Measurements from ENCODE around the gene PRIMA1.

DNA sequence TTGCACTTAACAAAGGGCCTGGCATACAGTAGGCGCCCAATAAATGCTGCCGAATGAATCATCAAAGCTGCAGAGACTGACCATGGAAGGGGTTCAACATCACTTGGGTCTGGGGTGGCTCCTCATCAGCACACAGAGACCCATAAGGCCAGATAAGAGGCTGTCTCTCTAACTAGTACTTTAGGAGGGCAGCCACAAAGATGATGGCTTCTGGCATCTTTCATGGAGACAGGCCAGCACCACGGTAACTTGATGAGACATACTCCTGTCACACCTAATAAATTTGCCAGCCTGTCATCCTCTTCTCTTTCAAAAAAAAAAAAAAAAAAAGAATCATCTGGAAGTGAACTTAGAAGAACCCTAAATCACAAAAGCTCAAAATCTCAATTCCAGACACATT, 3.4 kb downstream of the PRIMA1 start:
- TF ChIP-seq, protein P1, sequence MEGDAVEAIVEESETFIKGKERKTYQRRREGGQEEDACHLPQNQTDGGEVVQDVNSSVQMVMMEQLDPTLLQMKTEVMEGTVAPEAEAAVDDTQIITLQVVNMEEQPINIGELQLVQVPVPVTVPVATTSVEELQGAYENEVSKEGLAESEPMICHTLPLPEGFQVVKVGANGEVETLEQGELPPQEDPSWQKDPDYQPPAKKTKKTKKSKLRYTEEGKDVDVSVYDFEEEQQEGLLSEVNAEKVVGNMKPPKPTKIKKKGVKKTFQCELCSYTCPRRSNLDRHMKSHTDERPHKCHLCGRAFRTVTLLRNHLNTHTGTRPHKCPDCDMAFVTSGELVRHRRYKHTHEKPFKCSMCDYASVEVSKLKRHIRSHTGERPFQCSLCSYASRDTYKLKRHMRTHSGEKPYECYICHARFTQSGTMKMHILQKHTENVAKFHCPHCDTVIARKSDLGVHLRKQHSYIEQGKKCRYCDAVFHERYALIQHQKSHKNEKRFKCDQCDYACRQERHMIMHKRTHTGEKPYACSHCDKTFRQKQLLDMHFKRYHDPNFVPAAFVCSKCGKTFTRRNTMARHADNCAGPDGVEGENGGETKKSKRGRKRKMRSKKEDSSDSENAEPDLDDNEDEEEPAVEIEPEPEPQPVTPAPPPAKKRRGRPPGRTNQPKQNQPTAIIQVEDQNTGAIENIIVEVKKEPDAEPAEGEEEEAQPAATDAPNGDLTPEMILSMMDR (IDR thresholded peaks at IDR 0.05; ENCODE audit: low read length), result no peak
- no peak for TF ChIP-seq EZH2 (IDR thresholded peaks at IDR 0.05; ENCODE audit: borderline replicate concordance, low read length)
